ENCODE data around the gene ARHGEF7.

The ARHGEF7 gene

DNA sequence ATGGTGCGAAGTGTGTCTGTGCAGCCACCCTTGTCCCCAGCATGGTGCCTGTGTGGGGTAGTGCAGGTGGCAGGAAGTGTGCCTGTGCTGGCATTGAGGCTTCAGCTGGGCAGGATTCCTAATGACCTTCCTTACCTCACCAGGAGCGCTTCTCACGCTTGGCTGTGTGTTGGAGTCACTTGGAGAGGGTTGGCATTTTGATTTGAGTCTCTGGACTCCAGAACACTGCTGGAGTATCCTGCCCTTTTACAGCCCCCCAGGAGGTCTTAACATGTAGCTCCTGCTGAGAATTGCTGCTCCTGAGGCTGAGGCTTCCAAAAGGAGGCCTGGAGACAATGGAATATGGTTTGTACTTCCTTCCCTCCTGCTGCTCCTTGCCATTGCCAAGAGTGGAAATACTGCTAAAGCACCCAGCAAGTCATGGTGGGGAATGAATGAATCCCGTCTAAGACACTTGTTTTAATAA lies 87.1 kb downstream of the ARHGEF7 start:
- no peak for DNase-seq (ENCODE audit: low spot score)
- H3K4me3 ChIP-seq = no peak overlapping the region
- peak overlapping the region in 1 of 2 donors; percentile 71 for H3K27ac ChIP-seq
- TF ChIP-seq, protein P1, sequence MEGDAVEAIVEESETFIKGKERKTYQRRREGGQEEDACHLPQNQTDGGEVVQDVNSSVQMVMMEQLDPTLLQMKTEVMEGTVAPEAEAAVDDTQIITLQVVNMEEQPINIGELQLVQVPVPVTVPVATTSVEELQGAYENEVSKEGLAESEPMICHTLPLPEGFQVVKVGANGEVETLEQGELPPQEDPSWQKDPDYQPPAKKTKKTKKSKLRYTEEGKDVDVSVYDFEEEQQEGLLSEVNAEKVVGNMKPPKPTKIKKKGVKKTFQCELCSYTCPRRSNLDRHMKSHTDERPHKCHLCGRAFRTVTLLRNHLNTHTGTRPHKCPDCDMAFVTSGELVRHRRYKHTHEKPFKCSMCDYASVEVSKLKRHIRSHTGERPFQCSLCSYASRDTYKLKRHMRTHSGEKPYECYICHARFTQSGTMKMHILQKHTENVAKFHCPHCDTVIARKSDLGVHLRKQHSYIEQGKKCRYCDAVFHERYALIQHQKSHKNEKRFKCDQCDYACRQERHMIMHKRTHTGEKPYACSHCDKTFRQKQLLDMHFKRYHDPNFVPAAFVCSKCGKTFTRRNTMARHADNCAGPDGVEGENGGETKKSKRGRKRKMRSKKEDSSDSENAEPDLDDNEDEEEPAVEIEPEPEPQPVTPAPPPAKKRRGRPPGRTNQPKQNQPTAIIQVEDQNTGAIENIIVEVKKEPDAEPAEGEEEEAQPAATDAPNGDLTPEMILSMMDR (IDR thresholded peaks at IDR 0.05) = no peak

DNA sequence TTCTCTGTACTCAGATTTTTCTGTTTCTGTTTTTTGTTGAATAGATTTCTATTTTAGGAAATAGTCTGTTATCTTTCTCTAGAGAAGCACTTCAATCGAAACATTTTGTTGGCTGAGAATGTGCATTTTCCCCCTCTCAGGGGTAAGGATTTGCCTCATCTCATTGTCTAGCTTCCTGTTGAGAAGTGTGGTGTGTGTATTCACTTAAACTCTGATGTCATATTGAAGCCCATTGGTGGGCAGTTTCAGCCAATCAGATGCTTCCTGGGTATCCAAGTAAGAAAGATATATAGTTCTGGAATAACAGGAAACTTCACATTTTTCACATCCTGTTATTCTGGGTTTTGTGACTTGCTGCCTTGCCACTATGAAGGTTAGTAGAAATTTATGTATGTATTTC lies 87.6 kb downstream of the ARHGEF7 start:
- H3K4me3 ChIP-seq = peak overlapping the region; percentile 56
- no peak for DNase-seq (ENCODE audit: low spot score)

DNA sequence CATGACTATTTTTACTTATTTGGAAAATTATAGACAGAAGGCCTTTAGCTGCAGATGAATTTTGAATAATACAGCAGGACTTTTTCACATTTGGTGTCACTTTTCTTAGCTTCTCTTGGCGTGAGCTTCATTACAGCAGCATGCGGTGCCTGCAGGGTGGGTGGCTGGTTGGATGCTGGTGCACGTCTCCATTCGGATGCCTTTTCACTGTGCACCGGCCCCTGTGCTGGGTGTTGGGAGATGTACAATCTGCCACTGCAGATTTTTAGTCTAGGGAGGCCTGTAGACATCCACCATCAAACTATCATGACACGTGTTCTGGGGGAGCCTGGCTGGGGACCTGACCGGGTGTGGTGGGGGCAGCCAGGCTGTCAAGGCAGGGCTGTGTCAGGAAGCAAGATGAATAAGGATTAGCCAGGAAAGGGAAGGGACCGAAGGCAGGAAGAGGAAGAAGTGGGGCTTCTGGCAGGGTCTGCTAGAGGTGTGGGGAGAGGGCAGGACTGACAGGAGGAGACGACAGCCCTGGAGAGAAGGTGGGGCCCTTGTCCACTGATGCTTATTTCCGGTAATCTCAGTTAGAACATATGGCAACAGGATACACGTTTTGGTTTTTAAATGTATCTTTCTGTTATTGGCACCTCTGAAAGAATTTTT lies 88.8 kb downstream of the ARHGEF7 start:
- DNase-seq (ENCODE audit: low spot score) = no peak
- H3K27ac ChIP-seq = peak overlapping the region; percentile 70 to 76
- peak overlapping the region; percentile 56 for H3K4me3 ChIP-seq
- TF ChIP-seq, protein P1 (IDR thresholded peaks at IDR 0.05) = no peak

More for the DNA sequence above, 87.6 kb downstream of the ARHGEF7 start:
- TF ChIP-seq, protein P1 (IDR thresholded peaks at IDR 0.05) = no peak
- H3K27ac ChIP-seq = peak overlapping the region in 1 of 2 donors; percentile 71

DNA sequence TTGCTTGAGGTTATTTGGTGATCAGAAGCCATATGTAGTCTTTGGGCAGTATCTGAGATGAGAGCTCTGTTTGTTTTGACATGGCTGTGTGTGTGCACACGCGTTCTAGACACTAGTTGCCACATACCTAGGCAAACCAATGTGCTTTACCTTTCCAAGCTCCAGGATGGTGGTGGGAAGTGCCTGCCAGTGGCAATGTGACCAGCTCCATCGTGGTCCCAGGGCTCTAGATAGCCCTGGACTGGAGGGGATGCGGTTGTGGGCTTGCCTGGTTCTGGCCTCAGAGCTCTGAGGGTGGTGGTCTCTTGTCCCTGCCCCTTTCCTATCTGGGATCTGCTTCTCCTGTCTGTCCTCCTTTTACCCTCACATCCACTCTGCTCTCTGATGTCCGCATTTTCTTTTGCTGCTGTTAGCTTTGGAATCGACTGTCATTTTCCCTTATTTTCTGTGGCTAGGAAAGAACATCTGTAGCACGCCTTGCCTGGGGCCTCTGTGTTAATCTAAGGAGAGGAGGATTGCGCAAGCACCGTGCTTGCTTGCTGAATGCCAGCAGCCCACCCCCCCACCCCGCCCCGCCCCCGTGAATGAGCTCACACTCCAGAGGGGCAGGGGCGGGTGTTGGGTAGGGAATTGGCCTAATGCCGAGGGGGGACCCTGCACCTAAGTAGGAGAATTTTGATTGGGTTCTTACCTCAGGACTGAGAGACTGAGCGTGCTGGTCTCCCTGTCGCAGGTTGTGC lies 89.5 kb downstream of the ARHGEF7 start:
- Histone ChIP-seq H3K4me3 (peak overlapping the region; percentile 56), H3K27ac (peak overlapping the region; percentile 70 to 76)
- no peak for DNase-seq (ENCODE audit: low spot score)
- TF ChIP-seq, protein P1 (IDR thresholded peaks at IDR 0.05) = no peak

DNA sequence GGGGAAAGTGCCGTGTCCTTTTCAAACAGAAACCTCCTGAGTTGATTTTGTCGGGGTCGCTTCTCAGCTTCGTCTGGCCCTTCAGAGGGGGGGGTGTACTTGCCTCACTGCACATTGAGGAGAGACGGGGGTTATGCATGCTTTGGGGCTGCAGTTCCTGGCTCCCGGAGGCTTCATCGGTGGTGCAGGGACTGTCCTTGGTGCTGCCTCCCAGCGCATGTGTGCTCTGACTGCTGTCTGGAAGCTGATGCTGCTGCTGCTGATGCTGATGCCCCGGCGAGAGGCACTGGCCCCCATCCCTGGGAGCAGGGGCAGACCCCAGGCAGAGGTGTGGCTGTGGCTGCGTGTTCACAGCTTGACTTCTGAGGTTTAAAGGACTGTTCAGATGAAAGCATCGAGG lies 91.0 kb downstream of the ARHGEF7 start:
- H3K27ac ChIP-seq = peak overlapping the region; percentile 10 to 76
- DNase-seq (ENCODE audit: low spot score) = no peak
- TF ChIP-seq, protein P1 (IDR thresholded peaks at IDR 0.05) = no peak
- H3K4me3 ChIP-seq = no peak overlapping the region

DNA sequence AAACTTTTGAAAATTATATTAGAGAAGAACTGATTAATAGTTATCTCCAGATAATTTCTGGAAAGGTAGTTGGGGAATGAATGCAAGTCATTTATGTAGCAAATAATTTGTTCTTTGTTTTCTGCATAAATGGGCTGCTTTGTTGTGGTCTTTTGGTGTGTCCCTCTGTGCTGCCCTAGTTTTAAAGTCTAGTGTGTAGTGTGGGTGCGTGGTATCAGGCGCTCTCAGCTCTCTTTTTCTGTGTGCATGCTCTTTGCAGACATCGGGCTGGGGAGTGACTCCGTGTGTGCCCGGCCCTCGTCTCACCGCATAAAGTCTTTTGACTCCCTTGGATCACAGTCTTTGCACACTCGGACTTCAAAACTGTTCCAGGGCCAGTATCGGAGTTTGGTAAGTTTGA lies 94.5 kb downstream of the ARHGEF7 start:
- Histone ChIP-seq H3K4me3 (peak overlapping the region; percentile 26), H3K27ac (peak overlapping the region; percentile 58 to 68)
- no peak for DNase-seq (ENCODE audit: low spot score)
- TF ChIP-seq, protein P1 (IDR thresholded peaks at IDR 0.05) = no peak
